ENCODE data around the gene HIVEP2.
A peak's percentile ranks its signal among the peaks of the same experiment; 100 is the strongest.

Gene HIVEP2

GRCh38 chr6:142925575-142926110 is 19.3 kb downstream of the HIVEP2 start:
- no peak for DNase-seq (ENCODE audit: low read depth, low spot score)

- DNase-seq (ENCODE audit: low read depth, low spot score): peak; percentile 55
Measured at GRCh38 chr6:142918339-142919042, 26.5 kb downstream of the HIVEP2 start.

- no peak for DNase-seq (ENCODE audit: low read depth, low spot score)
Measured at GRCh38 chr6:142916881-142917280, 28.1 kb downstream of the HIVEP2 start.

GRCh38 chr6:142914937-142915697 is 29.9 kb downstream of the HIVEP2 start:
- DNase-seq (ENCODE audit: low read depth, low spot score): no peak

GRCh38 chr6:142914369-142914768 is 30.6 kb downstream of the HIVEP2 start:
- no peak for DNase-seq (ENCODE audit: low read depth, low spot score)

- DNase-seq (ENCODE audit: low read depth, low spot score): no peak
Measured at GRCh38 chr6:142913511-142914047, 31.4 kb downstream of the HIVEP2 start.

- no peak for DNase-seq (ENCODE audit: low read depth, low spot score)
Measured at GRCh38 chr6:142913036-142913510, 31.9 kb downstream of the HIVEP2 start.

- DNase-seq (ENCODE audit: low read depth, low spot score): no peak
Measured at GRCh38 chr6:142912125-142912524, 32.9 kb downstream of the HIVEP2 start.

- no peak for DNase-seq (ENCODE audit: low read depth, low spot score)
Measured at GRCh38 chr6:142911430-142911829, 33.5 kb downstream of the HIVEP2 start.

GRCh38 chr6:142909686-142910085 is 35.3 kb downstream of the HIVEP2 start:
- no peak for DNase-seq (ENCODE audit: low read depth, low spot score)

- no peak for DNase-seq (ENCODE audit: low read depth, low spot score)
Measured at GRCh38 chr6:142908235-142908634, 36.7 kb downstream of the HIVEP2 start.

- no peak for DNase-seq (ENCODE audit: low read depth, low spot score)
Measured at GRCh38 chr6:142907544-142907943, 37.4 kb downstream of the HIVEP2 start.

- DNase-seq (ENCODE audit: low read depth, low spot score): no peak
Measured at GRCh38 chr6:142906945-142907470, 38.0 kb downstream of the HIVEP2 start.

GRCh38 chr6:142903812-142904211 is 41.2 kb downstream of the HIVEP2 start:
- no peak for DNase-seq (ENCODE audit: low read depth, low spot score)

- DNase-seq (ENCODE audit: low read depth, low spot score): peak; percentile 85
Measured at GRCh38 chr6:142902636-142903053, 42.3 kb downstream of the HIVEP2 start.

GRCh38 chr6:142901611-142902010 is 43.4 kb downstream of the HIVEP2 start:
- DNase-seq (ENCODE audit: low read depth, low spot score): no peak

- DNase-seq (ENCODE audit: low read depth, low spot score): no peak
Measured at GRCh38 chr6:142900227-142900971, 44.6 kb downstream of the HIVEP2 start.

GRCh38 chr6:142898927-142899895 is 45.8 kb downstream of the HIVEP2 start:
- no peak for DNase-seq (ENCODE audit: low read depth, low spot score)

GRCh38 chr6:142897659-142898058 is 47.3 kb downstream of the HIVEP2 start:
- no peak for DNase-seq (ENCODE audit: low read depth, low spot score)

GRCh38 chr6:142896732-142897131 is 48.2 kb downstream of the HIVEP2 start:
- no peak for DNase-seq (ENCODE audit: low read depth, low spot score)

Measured in brain pericyte (primary cell).